ENCODE results near the gene SBK3.

GRCh38 chr19:55535173-55535964 lies 10.0 kb downstream of the SBK3 start:
- TF ChIP-seq EZH2 (IDR thresholded peaks at IDR 0.05; ENCODE audit: low read depth, low read length, severe bottlenecking) = no peak
- TF ChIP-seq, protein P1, sequence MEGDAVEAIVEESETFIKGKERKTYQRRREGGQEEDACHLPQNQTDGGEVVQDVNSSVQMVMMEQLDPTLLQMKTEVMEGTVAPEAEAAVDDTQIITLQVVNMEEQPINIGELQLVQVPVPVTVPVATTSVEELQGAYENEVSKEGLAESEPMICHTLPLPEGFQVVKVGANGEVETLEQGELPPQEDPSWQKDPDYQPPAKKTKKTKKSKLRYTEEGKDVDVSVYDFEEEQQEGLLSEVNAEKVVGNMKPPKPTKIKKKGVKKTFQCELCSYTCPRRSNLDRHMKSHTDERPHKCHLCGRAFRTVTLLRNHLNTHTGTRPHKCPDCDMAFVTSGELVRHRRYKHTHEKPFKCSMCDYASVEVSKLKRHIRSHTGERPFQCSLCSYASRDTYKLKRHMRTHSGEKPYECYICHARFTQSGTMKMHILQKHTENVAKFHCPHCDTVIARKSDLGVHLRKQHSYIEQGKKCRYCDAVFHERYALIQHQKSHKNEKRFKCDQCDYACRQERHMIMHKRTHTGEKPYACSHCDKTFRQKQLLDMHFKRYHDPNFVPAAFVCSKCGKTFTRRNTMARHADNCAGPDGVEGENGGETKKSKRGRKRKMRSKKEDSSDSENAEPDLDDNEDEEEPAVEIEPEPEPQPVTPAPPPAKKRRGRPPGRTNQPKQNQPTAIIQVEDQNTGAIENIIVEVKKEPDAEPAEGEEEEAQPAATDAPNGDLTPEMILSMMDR (IDR thresholded peaks at IDR 0.05; ENCODE audit: control extremely low read depth in 1 of 3, insufficient read depth in 1 of 3, low read depth in 1 of 3, low read length in 3 of 3) = no peak
- no peak for TF ChIP-seq RAD21 (IDR thresholded peaks at IDR 0.05 in 1 of 2, conservative IDR thresholded peaks at IDR 0.05 in 1 of 2; ENCODE audit: low read depth in 2 of 2, low read length in 2 of 2)
- no peak for TF ChIP-seq GABPA (IDR thresholded peaks at IDR 0.05; ENCODE audit: borderline replicate concordance, insufficient read depth, low read length)
- TF ChIP-seq POLR2A (IDR thresholded peaks at IDR 0.05; ENCODE audit: control extremely low read depth in 1 of 2, low read depth in 2 of 2, low read length in 2 of 2) = no peak
- TF ChIP-seq CHD1 (IDR thresholded peaks at IDR 0.05; ENCODE audit: low read depth, low read length) = no peak
- TF ChIP-seq KDM5A (IDR thresholded peaks at IDR 0.05; ENCODE audit: low read length) = no peak
- no peak for TF ChIP-seq POLR2AphosphoS5 (IDR thresholded peaks at IDR 0.05; ENCODE audit: low read depth, low read length)
- TF ChIP-seq BRCA1 (IDR thresholded peaks at IDR 0.05; ENCODE audit: low read depth, low read length) = no peak
- no peak for TF ChIP-seq MAX (IDR thresholded peaks at IDR 0.05)
